Osteoblast (primary cell): ENCODE measurements around the gene FAM221A. TPM values are rescaled to one million over a fixed set of nuclear protein-coding genes. Genes with fewer than 3 reads are reported as not detected.
"Not testable (repeated sequence)": the region's sequence is repeated elsewhere in the genome, so short reads cannot be mapped to it uniquely, and the experiment has no call there.

ENCODE experiments used
- DNase-seq: peaks from one replicate; pipeline ENCODE4 v3.0.0; 2011; ENCODE audit warnings: low spot score, mixed read lengths; ENCODE audit not compliant: insufficient read length; ENCODE audit errors: missing footprints
- H2AFZ ChIP-seq: 2 replicates; pipeline ENCODE4 v1.6.0; 2011; ENCODE audit warnings: mild to moderate bottlenecking, low read length
- H3K27ac ChIP-seq: 2 replicates; pipeline ENCODE4 v1.5.1; 2011; ENCODE audit warnings: mild to moderate bottlenecking, low read depth, low read length, moderate library complexity
- H3K27me3 ChIP-seq: 2 replicates; pipeline ENCODE4 v1.6.0; 2012; ENCODE audit warnings: mild to moderate bottlenecking, control low read depth, inconsistent platforms, low read length, moderate library complexity; ENCODE audit not compliant: insufficient read depth
- H3K36me3 ChIP-seq: 2 replicates; pipeline ENCODE4 v1.5.1; 2011; ENCODE audit warnings: mild to moderate bottlenecking, low read length, control low read depth, moderate library complexity; ENCODE audit not compliant: insufficient read depth
- H3K4me1 ChIP-seq: 2 replicates; pipeline ENCODE4 v1.5.1; 2011; ENCODE audit warnings: mild to moderate bottlenecking, low read length, control low read depth, moderate library complexity; ENCODE audit not compliant: insufficient read depth
- H3K4me2 ChIP-seq: 2 replicates; pipeline ENCODE4 v1.6.0; 2011; ENCODE audit warnings: mild to moderate bottlenecking, low read length; ENCODE audit not compliant: insufficient read depth
- H3K4me3 ChIP-seq: fragments of 200-600 bp; sonication (generic); 3 replicates; pipeline ENCODE4 v1.5.1; 2012; ENCODE audit warnings: mild to moderate bottlenecking, low read length, inconsistent platforms; ENCODE audit not compliant: insufficient read depth
- H3K79me2 ChIP-seq: 2 replicates; pipeline ENCODE4 v1.6.0; 2012; ENCODE audit warnings: mild to moderate bottlenecking, low read length, control low read depth, inconsistent platforms; ENCODE audit not compliant: insufficient read depth
- H3K9me3 ChIP-seq: 2 replicates; pipeline ENCODE4 v1.5.1; 2011; ENCODE audit warnings: low read depth, low read length, control low read depth
- H4K20me1 ChIP-seq: 2 replicates; pipeline ENCODE4 v1.6.0; 2012; ENCODE audit warnings: mild to moderate bottlenecking, low read length, control low read depth; ENCODE audit not compliant: insufficient read depth
- CTCF ChIP-seq: IDR thresholded peaks from 2 replicates; pipeline ENCODE4 v1.5.1; 2011; ENCODE audit warnings: mild to moderate bottlenecking, low read depth, low read length, moderate library complexity; ENCODE audit errors: extremely low read depth
- total RNA-seq: library from RNA; depleted of rRNA; stranded (reverse); fragments of >200 nt; gene quantifications from 2 replicates; pipeline ENCODE4 v1.2.3, GENCODE V29; 2012

FAM221A gene
- total RNA-seq, 1 donor: 0.72 TPM

DNA sequence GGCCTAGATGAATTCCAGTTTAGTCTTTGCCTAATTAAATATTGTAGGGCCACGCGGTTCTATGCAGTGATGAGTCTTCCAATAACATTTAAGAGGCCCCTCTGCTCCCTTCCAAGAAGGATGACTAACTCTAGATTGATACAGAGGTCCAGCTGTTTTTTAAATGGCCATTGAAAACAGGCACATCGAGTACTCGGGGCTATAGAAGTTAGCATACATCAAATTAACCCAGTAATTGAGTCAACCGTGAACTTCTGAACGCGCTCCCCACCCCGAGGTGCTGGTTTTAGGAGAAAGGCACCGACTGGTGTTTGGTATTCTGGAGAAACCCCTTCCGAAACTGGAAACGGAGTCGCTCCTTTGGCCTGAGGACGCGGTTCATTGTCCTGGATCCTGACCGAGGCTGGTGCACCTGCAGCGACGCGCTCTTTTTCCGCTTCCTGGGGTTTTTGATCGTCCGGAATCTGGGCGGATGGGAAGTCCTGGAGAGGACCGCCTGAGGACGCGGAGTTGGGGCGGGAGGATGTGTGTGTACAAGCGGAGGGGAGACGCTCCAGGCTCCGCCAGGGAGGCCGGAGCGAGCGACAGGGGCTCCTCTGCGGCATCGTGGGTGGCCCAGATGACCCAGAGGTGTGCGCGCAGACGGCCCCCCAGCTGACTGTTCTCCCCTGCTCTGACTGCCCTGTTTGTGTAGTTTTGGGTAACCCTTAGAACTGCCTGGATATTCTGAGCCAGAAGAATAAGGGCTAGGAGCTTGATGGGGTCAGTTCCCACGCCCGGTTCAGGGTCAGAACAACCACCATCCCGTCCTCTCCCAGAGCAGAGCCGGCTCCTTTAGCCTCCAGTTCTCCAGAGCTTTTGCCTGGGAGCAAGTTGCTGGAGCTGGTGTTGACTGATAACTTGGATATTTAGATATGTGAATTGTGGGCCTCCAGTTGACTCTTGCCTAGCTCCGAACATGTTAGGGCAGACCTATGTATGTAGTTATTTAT is 711 bp downstream of the FAM221A start:
- no peaks in the 10 kb centered on the region for H3K79me2 ChIP-seq
- no peaks in the 10 kb centered on the region for H3K9me3 ChIP-seq
- H3K4me2 ChIP-seq: peak overlapping the region; percentile 97
- H4K20me1 ChIP-seq: no peaks in the 10 kb centered on the region
- no peaks in the 10 kb centered on the region for H3K4me1 ChIP-seq
- H2AFZ ChIP-seq: peak overlapping the region; percentile 98
- TF ChIP-seq CTCF: no peak
- DNase-seq: peak; percentile 83
- no peak overlapping the region for H3K27ac ChIP-seq
- no peaks in the 10 kb centered on the region for H3K36me3 ChIP-seq
- H3K4me3 ChIP-seq: peak overlapping the region; percentile 77
- no peaks in the 10 kb centered on the region for H3K27me3 ChIP-seq

- H3K27ac ChIP-seq, H3K79me2 ChIP-seq, H3K27me3 ChIP-seq, H3K36me3 ChIP-seq, H3K9me3 ChIP-seq, H3K4me3 ChIP-seq, DNase-seq, H4K20me1 ChIP-seq, H3K4me2 ChIP-seq, H3K4me1 ChIP-seq, H2AFZ ChIP-seq: not testable (repeated sequence)
Measured at GRCh38 chr7:23684041-23684440, 4.0 kb downstream of the FAM221A start.

DNA sequence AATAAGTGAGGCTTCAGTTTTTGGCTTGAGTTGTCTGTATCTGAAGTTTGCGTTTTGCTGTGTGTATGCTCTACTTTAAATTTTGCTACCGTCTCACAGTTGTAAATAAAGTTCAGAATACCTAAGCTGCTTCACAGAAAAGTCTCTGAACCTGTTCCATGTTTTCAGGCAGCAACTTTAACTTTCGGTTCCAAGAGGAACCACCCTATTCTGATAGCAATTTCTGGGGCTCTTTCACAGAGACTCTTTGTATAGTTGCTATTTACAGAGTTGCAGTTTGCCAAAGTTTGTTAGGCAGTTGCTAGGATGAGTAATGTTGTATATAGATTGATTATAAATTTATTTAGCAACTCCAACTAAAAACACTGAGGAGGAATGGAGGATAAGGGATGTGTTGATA is 5.7 kb downstream of the FAM221A start:
- no peak overlapping the region for H3K4me2 ChIP-seq
- H3K36me3 ChIP-seq: no peaks in the 10 kb centered on the region
- no peak overlapping the region for H3K4me3 ChIP-seq
- no peak for TF ChIP-seq CTCF
- DNase-seq: no peak
- H3K9me3 ChIP-seq: no peaks in the 10 kb centered on the region
- no peak overlapping the region for H3K27ac ChIP-seq
- H4K20me1 ChIP-seq: no peaks in the 10 kb centered on the region
- no peaks in the 10 kb centered on the region for H3K79me2 ChIP-seq
- peaks cover 6% of the 10 kb centered on the region for H3K4me1 ChIP-seq
- H3K27me3 ChIP-seq: no peaks in the 10 kb centered on the region
- peak overlapping the region; percentile 9 for H2AFZ ChIP-seq

DNA sequence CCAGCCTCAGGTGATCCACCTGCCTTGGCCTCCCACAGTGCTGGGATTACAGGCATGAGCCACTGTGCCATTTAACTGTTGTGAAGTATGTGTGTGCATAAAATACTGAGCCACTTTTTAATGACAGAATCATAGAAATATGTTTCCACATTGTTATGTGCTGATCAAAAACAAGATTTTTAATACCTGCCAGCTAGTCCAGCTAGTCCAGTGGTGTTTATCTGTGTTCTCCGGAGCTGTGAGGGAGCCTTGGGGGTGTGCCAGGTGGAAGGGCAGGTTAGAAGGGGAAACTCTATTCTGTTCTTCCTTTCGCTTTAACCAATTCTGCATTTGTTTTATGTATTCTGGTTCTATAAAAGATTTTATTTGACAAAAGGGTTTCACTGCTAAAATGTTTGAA is 7.0 kb downstream of the FAM221A start:
- H3K4me3 ChIP-seq: no peak overlapping the region
- no peak overlapping the region for H2AFZ ChIP-seq
- no peak overlapping the region for H3K27ac ChIP-seq
- no peaks in the 10 kb centered on the region for H3K27me3 ChIP-seq
- no peak overlapping the region for H3K4me2 ChIP-seq
- H3K9me3 ChIP-seq: no peaks in the 10 kb centered on the region
- no peak for TF ChIP-seq CTCF
- no peak for DNase-seq
- no peaks in the 10 kb centered on the region for H4K20me1 ChIP-seq
- H3K79me2 ChIP-seq: no peaks in the 10 kb centered on the region
- peaks cover 6% of the 10 kb centered on the region for H3K4me1 ChIP-seq
- H3K36me3 ChIP-seq: no peaks in the 10 kb centered on the region
